HCT116 (cell line): ENCODE data around the gene ARID1A. TPM values are rescaled to one million over a fixed set of nuclear protein-coding genes. Genes with fewer than 3 reads are reported as not detected.

Source experiments
- ATAC-seq: fragments of 200-7000 bp; cut with Tn5 transposase; 2 replicates; pipeline ENCODE4 v1.9.1; 2020; ENCODE audit warnings: mild to moderate bottlenecking, moderate library complexity
- BruUV-seq: library from RNA; stranded (reverse); fragments of 400-500 nt; replicated peaks from 2 replicates; lab custom pipeline; 2021; lab: Mats Ljungman, UMichigan
- CTCF ChIA-PET: fragments of 300-600 bp; sonication (Branson Sonifier 250); formaldehyde crosslinking; loops from one replicate; lab custom pipeline; 2021; ENCODE audit warnings: antibody characterized with exemption; lab: Charles Lee
- POLR2A ChIA-PET: fragments of 300-600, 350-600 bp; sonication (Branson Sonifier 250); formaldehyde crosslinking; loops from one replicate; lab custom pipeline; 2021; ENCODE audit warnings: antibody characterized with exemption; lab: Charles Lee
- RAD21 ChIA-PET, 2 experiments: fragments of 300-600 bp; sonication (Branson Sonifier 250); formaldehyde crosslinking; loops; one replicate each; lab custom pipeline; 2023; ENCODE audit warnings: low total read pairs in 2 of 2; ENCODE audit not compliant: uncharacterized antibody in 2 of 2, unreplicated experiment in 2 of 2, low non-redundant PET in 1 of 2; lab: Charles Lee
- DNase-seq: peaks from one replicate; pipeline ENCODE4 v3.0.0-alpha.2; 2010; ENCODE audit warnings: low read depth, low spot score
- H2AFZ ChIP-seq: fragments of 200-600 bp; shearing (Covaris generic), sonication (generic); 2 replicates; pipeline ENCODE4 v1.6.1; 2017; ENCODE audit warnings: low read depth, mixed run types, mixed read lengths, antibody characterized with exemption, low read length; ENCODE audit not compliant: poor library complexity, severe bottlenecking
- H3K27ac ChIP-seq: 2 replicates; pipeline ENCODE4 v1.5.1; 2012; ENCODE audit warnings: low read depth, low read length
- H3K27me3 ChIP-seq: fragments of 200-600 bp; sonication (generic); 2 replicates; pipeline ENCODE4 v1.6.1; 2016; ENCODE audit warnings: mixed run types, low read length, mixed read lengths; ENCODE audit not compliant: insufficient read depth
- H3K36me3 ChIP-seq, 2 experiments: fragments of 200-500 bp in 1 of 2; fragments of 200-600 bp in 1 of 2; sonication (Bioruptor generic) in 1 of 2; sonication (generic) in 1 of 2; 2 replicates each; pipeline versions ENCODE4 v1.5.1 to v1.6.1; 2014 to 2016; ENCODE audit warnings: low read length in 2 of 2, inconsistent platforms in 1 of 2, mixed read lengths in 1 of 2, mixed run types in 1 of 2; ENCODE audit not compliant: insufficient read depth in 2 of 2, control insufficient read depth in 1 of 2
- H3K4me1 ChIP-seq, 2 experiments: fragments of 200-600 bp in 1 of 2; sonication (generic) in 1 of 2; 2 replicates each; pipeline versions ENCODE4 v1.5.1 to v1.6.1; 2012 to 2017; ENCODE audit warnings: low read length in 2 of 2, inconsistent platforms in 1 of 2, mild to moderate bottlenecking in 1 of 2, mixed read lengths in 1 of 2, mixed run types in 1 of 2, moderate library complexity in 1 of 2; ENCODE audit not compliant: insufficient read depth in 2 of 2, control insufficient read depth in 1 of 2
- H3K4me2 ChIP-seq: fragments of 200-600 bp; sonication (generic); 2 replicates; pipeline ENCODE4 v1.6.1; 2017; ENCODE audit warnings: mixed run types, low read length, mixed read lengths
- H3K4me3 ChIP-seq, 2 experiments: fragments of 200-600 bp in 1 of 2; sonication (generic) in 1 of 2; replicated peaks in 1 of 2; 2 replicates each; pipeline ENCODE4 v1.5.1; 2011 to 2016; ENCODE audit warnings: low read length in 2 of 2, control low read depth in 1 of 2, low read depth in 1 of 2, mild to moderate bottlenecking in 1 of 2, mixed read lengths in 1 of 2, mixed run types in 1 of 2
- H3K79me2 ChIP-seq: fragments of 200-600 bp; sonication (generic); 2 replicates; pipeline ENCODE4 v1.6.1; 2017; ENCODE audit warnings: mild to moderate bottlenecking, mixed run types, low read length, moderate library complexity, mixed read lengths; ENCODE audit not compliant: insufficient read depth
- H3K9ac ChIP-seq: fragments of 200-600 bp; sonication (generic); 2 replicates; pipeline ENCODE4 v1.6.1; 2016; ENCODE audit warnings: low read length, mixed read lengths
- H3K9me2 ChIP-seq: fragments of 200-600 bp; sonication (generic), shearing (Covaris generic); 2 replicates; pipeline ENCODE4 v1.6.1; 2017; ENCODE audit warnings: mixed run types, mild to moderate bottlenecking, moderate library complexity; ENCODE audit not compliant: insufficient read depth
- H3K9me3 ChIP-seq, 2 experiments: fragments of 200-500 bp in 1 of 2; fragments of 200-600 bp in 1 of 2; sonication (Bioruptor generic) in 1 of 2; sonication (generic) in 1 of 2; 2 replicates each; pipeline ENCODE4 v1.6.1; 2014 to 2017; ENCODE audit warnings: low read length in 2 of 2, mixed read lengths in 2 of 2, inconsistent platforms in 1 of 2, low read depth in 1 of 2, mild to moderate bottlenecking in 1 of 2, mixed run types in 1 of 2, moderate library complexity in 1 of 2; ENCODE audit not compliant: control insufficient read depth in 1 of 2, insufficient read depth in 1 of 2
- H4K20me1 ChIP-seq: fragments of 200-600 bp; sonication (generic), shearing (Covaris generic); 2 replicates; pipeline ENCODE4 v1.6.1; 2017; ENCODE audit warnings: mixed run types, mild to moderate bottlenecking, moderate library complexity; ENCODE audit not compliant: insufficient read depth
- CBX3 ChIP-seq: IDR thresholded peaks from 2 replicates; pipeline ENCODE4 v1.6.1; 2012; ENCODE audit warnings: low read depth
- CEBPB ChIP-seq: IDR thresholded peaks from 2 replicates; pipeline ENCODE4 v1.6.1; 2012; ENCODE audit warnings: low read depth
- CTCF ChIP-seq, 3 experiments: fragments of 200-600 bp in 1 of 3; sonication (generic) in 1 of 3; IDR thresholded peaks in 2 of 3; conservative IDR thresholded peaks in 1 of 3; 2 replicates each; pipeline ENCODE4 v1.5.1; 2012 to 2017; ENCODE audit warnings: low read depth in 2 of 3, low read length in 2 of 3, antibody characterized with exemption in 1 of 3, borderline replicate concordance in 1 of 3, control low read depth in 1 of 3, mild to moderate bottlenecking in 1 of 3, mixed read lengths in 1 of 3, mixed run types in 1 of 3, moderate library complexity in 1 of 3; ENCODE audit not compliant: insufficient read depth in 1 of 3
- EGR1 ChIP-seq: IDR thresholded peaks from 2 replicates; pipeline ENCODE4 v1.6.1; 2012; ENCODE audit warnings: low read depth
- MAX ChIP-seq: IDR thresholded peaks from 2 replicates; pipeline ENCODE4 v1.6.1; 2012
- POLR2A ChIP-seq: IDR thresholded peaks from 2 replicates; pipeline ENCODE4 v1.7.0; 2011; ENCODE audit warnings: borderline replicate concordance; ENCODE audit not compliant: insufficient read depth, insufficient read length; ENCODE audit errors: extremely low read depth
- REST ChIP-seq: IDR thresholded peaks from 2 replicates; pipeline ENCODE4 v1.6.1; 2012; ENCODE audit warnings: low read depth
- SP1 ChIP-seq: IDR thresholded peaks from 2 replicates; pipeline ENCODE4 v1.6.1; 2012; ENCODE audit warnings: low read depth
- ZFX ChIP-seq: fragments of 450-650 bp; IDR thresholded peaks from 2 replicates; pipeline ENCODE4 v1.6.1; 2017
- intact Hi-C: fragments of 100-400 bp; cut with micrococcal nuclease; formaldehyde crosslinking; loops from 2 replicates; pipeline ENCODE4 v1.10.0; 2022
- total RNA-seq: library from RNA; stranded (reverse); gene quantifications from one replicate; pipeline ENCODE4 v1.2.1, GENCODE V29; 2021; ENCODE audit not compliant: unreplicated experiment

Gene ARID1A
- total RNA-seq, 1 experiment from 2014 or later: 62.8 TPM

- DNase-seq: no peak
- Histone ChIP-seq H3K4me1 (peaks cover 4 to 12% of the 10 kb centered on the region in 2 experiments), H3K36me3 (peaks cover 44 to 48% of the 10 kb centered on the region in 2 experiments), H3K4me3 (no peak overlapping the region), H3K9me3 (no peaks in the 10 kb centered on the region), H3K9me2 (no peaks in the 10 kb centered on the region), H3K27me3 (no peaks in the 10 kb centered on the region), H3K27ac (no peak overlapping the region), H2AFZ (no peak overlapping the region), H4K20me1 (peaks cover 3% of the 10 kb centered on the region; the same call in 1 of the 2 replicates)
- CTCF ChIA-PET: no interaction called here
- no TSS peak for BruUV-seq
- POLR2A ChIA-PET: no interaction called here
- no peak for ATAC-seq
- RAD21 ChIA-PET: no interaction called here
- TF ChIP-seq ZFX (no peak), SP1 (no peak), REST (no peak), EGR1 (no peak), POLR2A (no peak), CBX3 (no peak), CEBPB (no peak), CTCF (IDR thresholded peaks at IDR 0.05 in 2 of 3, conservative IDR thresholded peaks at IDR 0.05 in 1 of 3; ENCODE audit: borderline replicate concordance in 1 of 3, insufficient read depth in 1 of 3, low read depth in 2 of 3, low read length in 2 of 3) (no peak), MAX (no peak)
- TF ChIP-seq, all 23 proteins: peak for 0
- Histone ChIP-seq H3K79me2 (peaks cover 90% of the 10 kb centered on the region), H3K4me2 (no peak overlapping the region), H3K9ac (no peak overlapping the region)
- intact Hi-C loops: no loop called here
Measured at GRCh38 chr1:26731233-26731902, 35.6 kb downstream of the ARID1A start.
